Loucy (cell line): ENCODE measurements around the gene IFNA17.
"Not testable (repeated sequence)": the region's sequence is repeated elsewhere in the genome, so short reads cannot be mapped to it uniquely, and the experiment has no call there.

Experiments used
- H2AFZ ChIP-seq: fragments of 200-600 bp; sonication (generic); 2 replicates; pipeline ENCODE4 v1.6.0; 2016; ENCODE audit warnings: antibody characterized with exemption, mild to moderate bottlenecking, low read length, moderate library complexity
- H3F3A ChIP-seq: fragments of 200-600 bp; 2 replicates; pipeline ENCODE4 v1.6.0; 2016; ENCODE audit warnings: antibody characterized with exemption, low read depth, mild to moderate bottlenecking
- H3K27me3 ChIP-seq: fragments of 200-600 bp; sonication (generic); 2 replicates; pipeline ENCODE4 v1.6.1; 2014; ENCODE audit warnings: low read length, mild to moderate bottlenecking; ENCODE audit not compliant: insufficient read depth, poor library complexity, severe bottlenecking
- H3K36me3 ChIP-seq: fragments of 200-600 bp; sonication (generic); 2 replicates; pipeline ENCODE4 v1.6.1; 2016; ENCODE audit warnings: low read length; ENCODE audit not compliant: insufficient read depth
- H3K4me1 ChIP-seq: fragments of 200-600 bp; sonication (generic); 2 replicates; pipeline ENCODE4 v1.5.1; 2014; ENCODE audit warnings: low read length, mild to moderate bottlenecking; ENCODE audit not compliant: insufficient read depth, poor library complexity, severe bottlenecking
- H3K4me2 ChIP-seq: fragments of 200-600 bp; sonication (generic); 2 replicates; pipeline ENCODE4 v1.6.0; 2014; ENCODE audit warnings: antibody characterized with exemption, low read length, low read depth, mild to moderate bottlenecking; ENCODE audit not compliant: poor library complexity, severe bottlenecking
- H3K4me3 ChIP-seq: fragments of 200-600 bp; sonication (generic); 2 replicates; pipeline ENCODE4 v1.5.1; 2014; ENCODE audit warnings: low read length, mild to moderate bottlenecking, mixed read lengths; ENCODE audit not compliant: poor library complexity, severe bottlenecking
- H3K79me2 ChIP-seq: fragments of 200-600 bp; sonication (generic); 2 replicates; pipeline ENCODE4 v1.6.1; 2014; ENCODE audit warnings: low read length; ENCODE audit not compliant: insufficient read depth
- H3K9ac ChIP-seq: fragments of 200-600 bp; sonication (generic); 2 replicates; pipeline ENCODE4 v1.6.0; 2014; ENCODE audit warnings: mild to moderate bottlenecking, low read depth, low read length, moderate library complexity; ENCODE audit not compliant: poor library complexity, severe bottlenecking
- H3K9me2 ChIP-seq: fragments of 200-600 bp; sonication (generic); replicated peaks from 2 replicates; pipeline ENCODE4 v1.6.1; 2016; ENCODE audit warnings: low read depth, low read length, mixed read lengths
- H3K9me3 ChIP-seq: fragments of 200-600 bp; sonication (generic); 2 replicates; pipeline ENCODE4 v1.6.1; 2014; ENCODE audit warnings: mild to moderate bottlenecking, antibody characterized with exemption, low read length, low read depth; ENCODE audit not compliant: insufficient read depth
- H4K20me1 ChIP-seq: fragments of 200-600 bp; sonication (generic); 2 replicates; pipeline ENCODE4 v1.6.0; 2014; ENCODE audit warnings: antibody characterized with exemption, low read length, mild to moderate bottlenecking; ENCODE audit not compliant: insufficient read depth, poor library complexity, severe bottlenecking
- CTCF ChIP-seq: fragments of 200-600 bp; sonication (generic); conservative IDR thresholded peaks from 2 replicates; pipeline ENCODE4 v1.5.1; 2014; ENCODE audit warnings: mild to moderate bottlenecking, antibody characterized with exemption, low read length
- EZH2phosphoT487 ChIP-seq: fragments of 200-600 bp; IDR thresholded peaks from 2 replicates; pipeline ENCODE4 v1.6.1; 2018; ENCODE audit warnings: antibody characterized with exemption, mild to moderate bottlenecking, moderate library complexity, borderline replicate concordance

IFNA17 gene

GRCh38 chr9:21234153-21234687 is 6.2 kb upstream of the IFNA17 start:
- H3K36me3 ChIP-seq = no peaks in the 10 kb centered on the region
- H3K4me1 ChIP-seq = peaks cover 10% of the 10 kb centered on the region
- H3K4me3 ChIP-seq = no peak overlapping the region
- TF ChIP-seq EZH2phosphoT487 (no peak), CTCF (no peak)
- H3K9me3 ChIP-seq = no peaks in the 10 kb centered on the region
- H3F3A ChIP-seq = no peaks in the 10 kb centered on the region
- H3K4me2 ChIP-seq = no peak overlapping the region
- H3K79me2 ChIP-seq = no peaks in the 10 kb centered on the region
- H2AFZ ChIP-seq = no peak overlapping the region
- no peaks in the 10 kb centered on the region for H3K9me2 ChIP-seq
- no peaks in the 10 kb centered on the region for H4K20me1 ChIP-seq
- H3K27me3 ChIP-seq = no peaks in the 10 kb centered on the region
- H3K9ac ChIP-seq = no peak overlapping the region

- Histone ChIP-seq H4K20me1 (no peaks in the 10 kb centered on the region), H3K9me2 (no peaks in the 10 kb centered on the region), H3K9ac (no peak overlapping the region), H3K9me3 (no peaks in the 10 kb centered on the region), H3K27me3 (no peaks in the 10 kb centered on the region), H3K79me2 (no peaks in the 10 kb centered on the region), H3K4me2 (no peak overlapping the region), H3K36me3 (no peaks in the 10 kb centered on the region), H2AFZ (no peak overlapping the region), H3K4me1 (peaks cover 10% of the 10 kb centered on the region), H3F3A (no peaks in the 10 kb centered on the region), H3K4me3 (no peak overlapping the region)
- TF ChIP-seq CTCF (no peak), EZH2phosphoT487 (no peak)
Measured at GRCh38 chr9:21233258-21233657, 5.2 kb upstream of the IFNA17 start.

GRCh38 chr9:21217211-21217610 is 10.8 kb downstream of the IFNA17 start, which contains the start of gene IFNA16:
TSS of gene IFNA16 (minus strand) at chr9:21217311. CDS start at chr9:21217305, 6 bp downstream.
- not testable (repeated sequence) for H3K4me3 ChIP-seq, H3K27me3 ChIP-seq, H3K9me3 ChIP-seq, H4K20me1 ChIP-seq, H2AFZ ChIP-seq, H3K36me3 ChIP-seq, H3K9ac ChIP-seq, H3K4me2 ChIP-seq, H3K9me2 ChIP-seq, H3K4me1 ChIP-seq, H3K79me2 ChIP-seq, H3F3A ChIP-seq
